Measurements from ENCODE around the gene PLCB4.
"Not testable (repeated sequence)": the region's sequence is repeated elsewhere in the genome, so short reads cannot be mapped to it uniquely, and the experiment has no call there.

The PLCB4 gene

DNA sequence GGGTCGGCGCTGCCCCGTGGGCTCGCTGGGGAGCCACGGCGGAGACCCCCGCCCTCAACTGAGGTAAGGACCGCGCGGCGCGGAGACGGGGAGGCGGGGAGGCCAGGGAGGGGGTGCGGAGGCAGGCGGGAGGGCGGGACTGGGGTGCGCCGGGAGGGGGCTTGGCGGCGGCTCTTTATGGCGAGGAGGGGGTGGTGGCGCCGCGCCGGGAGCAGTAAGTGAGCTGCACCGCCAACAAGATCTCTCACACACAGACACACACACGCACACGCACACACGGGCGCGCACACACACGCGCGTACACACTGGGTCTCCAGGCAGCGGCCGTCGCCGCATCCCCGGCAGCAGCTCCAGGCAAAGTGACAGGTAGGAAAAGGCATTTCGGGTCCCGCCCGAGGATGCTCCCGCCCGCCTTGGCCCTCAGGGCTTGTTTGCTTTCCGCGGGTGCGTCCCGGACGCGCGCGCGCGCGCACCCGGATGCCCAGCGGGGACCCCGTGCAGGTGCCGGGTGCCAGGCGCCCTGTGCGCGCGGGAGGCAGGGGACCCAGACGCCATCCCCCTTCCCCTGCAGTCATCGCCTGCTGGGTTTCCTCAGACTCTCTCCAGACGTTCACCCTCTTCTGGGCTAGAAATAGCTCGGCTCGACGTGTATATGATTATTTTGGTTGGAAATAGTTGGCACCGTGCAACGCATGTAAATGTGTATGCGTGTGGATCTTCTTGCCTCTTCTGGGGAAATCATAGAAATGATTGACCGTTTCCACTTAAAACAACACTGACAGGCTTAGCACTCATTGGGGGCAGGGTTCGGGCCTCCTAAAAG lies at the start of gene PLCB4:
Gene PLCB4, plus strand, starts transcription at position 247 of the 823 bp plus-strand sequence. CDS start 238,728 bp downstream, outside the sequence.
- no peak for DNase-seq (ENCODE audit: low read depth, low spot score)

DNA sequence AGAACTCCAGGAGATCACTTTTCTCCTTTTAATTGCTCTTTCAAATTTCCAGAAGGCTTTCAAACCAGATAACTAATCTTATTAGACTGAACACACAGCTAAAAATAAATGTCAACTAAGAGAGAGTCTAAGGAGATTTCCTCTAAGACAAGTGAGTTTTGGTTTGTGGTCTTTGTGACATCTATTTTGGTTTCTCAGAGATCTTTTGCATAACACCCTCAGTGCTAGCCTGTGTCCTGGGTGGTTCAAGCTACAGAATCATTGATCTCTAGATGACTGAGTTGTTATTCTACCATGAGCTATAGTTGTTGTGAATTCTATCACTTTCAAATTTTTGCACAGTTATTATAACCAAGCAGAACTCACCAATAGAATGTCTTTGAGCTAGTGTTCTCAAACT lies 49.1 kb upstream of the PLCB4 start:
- no peak for DNase-seq (ENCODE audit: low read depth, low spot score)

DNA sequence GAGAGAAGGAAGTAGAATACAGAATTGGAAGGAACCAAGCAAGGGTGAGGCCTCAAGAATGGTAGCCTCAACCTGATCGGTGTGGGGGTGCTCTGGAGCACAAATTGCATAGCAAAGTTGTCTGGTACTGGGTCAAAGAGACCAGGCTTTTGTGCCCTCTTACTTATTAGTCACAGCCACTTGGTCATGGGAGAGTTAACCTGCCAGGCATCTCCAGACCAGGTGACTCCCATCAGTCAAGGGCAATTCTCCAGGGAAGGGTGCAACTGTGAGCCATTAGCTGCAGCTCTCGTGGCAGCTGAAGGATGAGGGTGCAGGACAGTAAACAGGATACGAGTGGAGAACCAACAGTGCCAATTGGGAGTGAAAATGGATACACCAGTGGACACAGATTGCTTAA lies 47.7 kb upstream of the PLCB4 start:
- no peak for DNase-seq (ENCODE audit: low read depth, low spot score)

DNA sequence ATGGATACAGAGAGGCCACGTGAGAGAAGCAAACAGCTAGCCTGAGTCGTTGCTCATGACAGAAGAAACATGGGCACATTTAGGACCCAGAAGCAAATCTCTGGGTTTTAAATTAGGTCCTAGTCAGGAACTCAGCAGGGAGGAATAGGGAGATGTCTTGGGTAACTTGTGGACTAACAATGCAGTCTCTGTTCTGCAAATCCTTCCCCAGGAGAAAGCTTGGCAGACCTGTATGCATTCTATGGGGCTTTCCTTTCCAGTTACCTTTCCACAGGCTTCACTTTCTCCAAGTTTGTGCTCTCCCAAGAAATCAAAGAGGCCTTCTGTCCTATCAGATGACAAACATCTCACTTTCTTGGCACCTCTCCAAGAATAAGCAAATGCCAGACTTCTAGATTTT lies 47.2 kb upstream of the PLCB4 start:
- DNase-seq (ENCODE audit: low read depth, low spot score): peak; percentile 90

GRCh38 chr20:9022376-9022775 lies 46.5 kb upstream of the PLCB4 start:
- no peak for DNase-seq (ENCODE audit: low read depth, low spot score)

- no peak for DNase-seq (ENCODE audit: low read depth, low spot score)
Measured at GRCh38 chr20:9024606-9025005, 44.3 kb upstream of the PLCB4 start.

GRCh38 chr20:9025011-9025410 lies 43.9 kb upstream of the PLCB4 start:
- no peak for DNase-seq (ENCODE audit: low read depth, low spot score)

DNA sequence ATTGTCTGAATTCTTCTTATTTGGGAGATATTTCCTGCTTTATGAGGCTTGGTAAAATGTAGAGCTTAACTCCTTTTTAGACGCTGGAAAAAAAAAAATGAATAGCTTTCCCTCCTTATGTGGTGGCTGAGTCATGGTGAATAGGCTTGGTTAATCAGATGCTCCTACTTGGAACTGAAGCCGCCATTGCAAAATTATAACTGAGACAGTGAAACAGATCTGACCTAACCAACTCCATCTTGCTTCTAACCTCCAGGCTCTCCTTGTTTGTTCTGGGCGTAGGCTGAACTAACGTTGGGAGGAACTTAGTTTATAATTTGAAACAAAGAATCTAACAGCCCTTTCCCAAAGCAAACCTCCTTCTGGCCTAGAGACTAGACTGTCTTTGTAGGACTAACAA lies 43.2 kb upstream of the PLCB4 start:
- DNase-seq (ENCODE audit: low read depth, low spot score): no peak

DNA sequence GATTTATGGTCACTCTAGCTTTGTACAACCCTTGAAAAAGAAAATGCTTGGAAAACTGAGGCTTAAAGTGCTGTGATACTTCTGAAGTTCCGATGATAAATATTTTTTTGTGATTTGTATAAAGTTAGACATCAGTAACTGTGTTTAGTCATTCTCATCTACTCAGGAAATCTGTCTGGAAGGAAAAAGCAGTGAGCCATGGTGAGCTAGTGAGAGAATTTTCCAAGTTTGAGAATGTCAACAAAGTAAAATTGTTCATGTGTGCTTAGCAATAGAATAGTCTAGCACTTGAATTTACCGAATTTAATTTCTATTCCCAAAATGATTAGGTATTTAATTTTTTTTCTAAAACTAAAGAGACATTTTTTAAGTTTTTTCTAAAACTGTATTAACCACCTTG lies 41.3 kb upstream of the PLCB4 start:
- DNase-seq (ENCODE audit: low read depth, low spot score): no peak

DNA sequence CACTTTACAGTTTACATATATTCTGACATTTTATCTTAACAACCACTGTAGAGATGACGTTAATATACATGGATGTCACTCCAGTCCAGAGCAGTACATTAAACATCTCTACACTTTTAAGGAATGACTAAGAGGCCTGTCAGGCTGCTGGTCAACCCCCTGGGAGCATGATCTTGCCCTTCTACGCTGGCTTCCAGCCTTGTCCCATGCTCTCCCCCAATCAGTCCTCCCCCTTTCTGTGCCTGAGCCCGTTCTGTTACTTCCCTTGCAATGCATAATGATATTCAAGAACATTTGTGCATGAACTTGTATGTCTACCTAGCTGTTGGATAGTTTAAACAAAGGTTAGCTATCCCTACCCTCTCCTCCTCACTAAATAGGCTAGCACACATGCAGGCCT lies 40.5 kb upstream of the PLCB4 start:
- no peak for DNase-seq (ENCODE audit: low read depth, low spot score)

- no peak for DNase-seq (ENCODE audit: low read depth, low spot score)
Measured at GRCh38 chr20:9031991-9032390, 36.9 kb upstream of the PLCB4 start.

DNA sequence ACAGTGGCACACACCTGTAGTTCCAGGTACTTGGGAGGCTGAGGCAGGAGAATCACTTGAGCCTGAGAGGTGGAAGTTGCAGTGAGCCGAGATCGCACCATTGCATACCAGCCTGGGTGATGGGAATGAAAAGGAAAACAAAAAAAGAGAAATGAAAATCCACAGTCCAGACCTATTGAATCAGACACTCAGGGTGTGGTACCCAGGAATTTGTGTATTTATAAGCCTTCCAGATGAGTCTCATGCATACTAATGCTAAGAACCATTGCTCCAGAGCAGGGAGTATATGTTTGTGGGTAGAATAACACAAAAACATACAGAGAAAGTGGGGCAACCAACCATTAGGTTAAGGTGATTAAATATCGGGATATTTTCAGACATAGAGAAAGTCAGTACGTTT lies 36.1 kb upstream of the PLCB4 start:
- DNase-seq (ENCODE audit: low read depth, low spot score): no peak

- DNase-seq (ENCODE audit: low read depth, low spot score): no peak
Measured at GRCh38 chr20:9035126-9035525, 33.8 kb upstream of the PLCB4 start.

GRCh38 chr20:9036593-9036992 lies 32.3 kb upstream of the PLCB4 start:
- no peak for DNase-seq (ENCODE audit: low read depth, low spot score)

DNA sequence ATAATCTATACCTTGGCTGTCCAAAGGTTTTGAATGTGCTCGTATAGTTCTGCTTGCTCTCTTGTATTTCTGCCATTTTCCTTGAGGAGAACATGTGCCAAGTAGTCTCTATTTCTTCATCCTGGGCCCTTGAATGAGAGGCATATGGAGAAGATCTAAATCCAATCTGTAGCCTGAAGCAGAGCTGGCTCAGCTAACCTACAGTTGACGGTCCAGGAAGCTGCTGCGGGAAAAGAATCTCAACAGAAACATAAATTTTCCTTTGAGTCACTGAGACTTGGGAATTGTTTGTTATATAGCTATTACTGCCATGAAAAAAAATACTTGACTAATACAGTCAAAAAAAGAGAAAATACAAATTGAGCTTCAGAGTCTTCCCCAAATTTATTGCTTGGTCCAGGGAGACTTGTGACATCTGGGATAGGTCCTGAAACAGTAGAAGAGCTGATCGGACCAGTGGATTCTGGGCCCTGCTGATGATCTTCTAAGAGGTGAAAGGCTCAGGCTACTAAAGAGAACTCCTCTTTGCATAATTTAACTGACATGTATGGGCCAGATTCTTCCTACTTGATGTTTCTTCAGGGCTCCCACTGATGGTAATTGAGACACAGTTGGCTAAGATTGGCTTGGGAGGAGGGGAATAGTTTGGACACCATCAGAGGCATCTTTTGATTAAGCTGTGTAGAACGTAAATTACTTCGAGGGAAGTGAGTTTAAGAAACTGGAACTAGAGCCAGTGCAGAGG lies 29.9 kb upstream of the PLCB4 start:
- no peak for DNase-seq (ENCODE audit: low read depth, low spot score)

- no peak for DNase-seq (ENCODE audit: low read depth, low spot score)
Measured at GRCh38 chr20:9040863-9041524, 27.9 kb upstream of the PLCB4 start.

DNA sequence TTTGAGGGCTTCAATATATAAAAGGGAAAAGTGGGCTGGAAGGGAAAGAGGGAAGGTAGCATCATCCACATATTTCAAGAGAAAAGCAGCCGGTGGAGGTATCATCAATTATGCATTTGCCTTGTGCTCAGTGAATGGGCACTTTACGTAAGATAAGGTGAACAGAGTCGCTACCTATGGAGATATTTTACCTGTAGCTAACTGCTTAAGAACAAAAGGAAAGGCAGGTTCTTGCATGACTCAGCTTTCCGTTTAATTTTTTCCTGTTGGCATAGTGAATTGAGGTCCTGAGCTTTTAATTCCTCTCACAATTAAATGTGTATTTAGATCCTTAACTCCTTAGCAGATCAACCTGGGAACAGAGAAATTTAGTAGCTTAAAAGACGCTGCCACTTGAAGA lies 25.5 kb upstream of the PLCB4 start:
- no peak for DNase-seq (ENCODE audit: low read depth, low spot score)

DNA sequence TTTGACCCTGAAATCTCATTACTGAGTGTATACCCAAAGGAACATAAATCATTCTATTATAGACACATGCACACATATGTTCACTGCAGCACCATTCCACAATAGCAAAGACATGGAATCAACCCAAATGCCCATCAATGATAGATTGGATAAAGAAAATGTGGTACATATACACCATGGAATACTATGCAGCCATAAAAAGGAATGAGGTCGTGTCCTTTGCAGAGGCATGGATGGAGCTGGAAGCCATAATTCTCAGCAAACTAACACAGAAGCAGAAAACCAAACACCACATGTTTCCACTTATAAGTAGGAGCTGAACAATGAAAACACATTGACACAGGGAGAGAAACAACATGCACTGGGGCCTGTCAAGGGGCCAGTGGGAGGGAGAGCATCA lies 21.0 kb upstream of the PLCB4 start:
- not testable (repeated sequence) for DNase-seq (ENCODE audit: low read depth, low spot score)

- DNase-seq (ENCODE audit: low read depth, low spot score): no peak
Measured at GRCh38 chr20:9051508-9051907, 17.4 kb upstream of the PLCB4 start.

DNA sequence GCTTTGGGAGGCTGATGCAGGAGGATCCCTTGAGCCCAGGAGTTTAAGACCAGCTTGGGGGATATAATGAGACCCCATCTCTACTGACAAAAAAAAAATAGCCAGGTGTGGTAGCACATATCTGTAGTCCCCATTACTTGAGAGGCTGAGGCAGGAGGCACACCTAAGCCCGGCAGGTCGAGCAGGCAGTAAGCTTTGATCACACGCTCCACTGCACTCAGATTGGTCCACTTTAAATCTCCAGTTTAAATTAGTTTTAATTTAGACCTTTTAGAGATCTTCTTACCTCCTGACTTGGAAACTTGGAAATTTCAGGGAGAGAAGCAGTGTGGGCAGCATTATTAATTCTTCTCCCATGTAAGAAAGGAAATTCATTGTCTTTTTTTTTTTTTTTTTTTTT lies 16.8 kb upstream of the PLCB4 start:
- no peak for DNase-seq (ENCODE audit: low read depth, low spot score)

DNA sequence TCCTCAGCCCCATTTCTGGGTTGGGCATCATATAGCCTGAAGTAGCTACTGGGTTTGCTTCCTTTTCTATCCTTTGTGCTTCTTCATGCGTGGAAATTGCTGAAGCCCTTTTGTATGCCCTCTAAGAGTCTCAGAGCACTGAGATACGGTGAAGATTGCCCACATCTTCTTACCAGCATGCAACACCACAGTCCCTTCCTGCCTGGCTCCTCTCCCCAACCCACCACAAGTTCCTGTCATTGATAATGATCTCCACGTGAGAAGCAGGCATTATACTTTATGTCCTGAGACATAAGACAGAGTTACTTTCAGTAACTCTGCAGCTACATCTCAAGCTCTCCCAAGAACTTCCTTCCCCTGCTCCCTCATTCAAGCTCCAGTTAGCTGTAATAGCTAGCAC lies 15.8 kb upstream of the PLCB4 start:
- DNase-seq (ENCODE audit: low read depth, low spot score): no peak

DNA sequence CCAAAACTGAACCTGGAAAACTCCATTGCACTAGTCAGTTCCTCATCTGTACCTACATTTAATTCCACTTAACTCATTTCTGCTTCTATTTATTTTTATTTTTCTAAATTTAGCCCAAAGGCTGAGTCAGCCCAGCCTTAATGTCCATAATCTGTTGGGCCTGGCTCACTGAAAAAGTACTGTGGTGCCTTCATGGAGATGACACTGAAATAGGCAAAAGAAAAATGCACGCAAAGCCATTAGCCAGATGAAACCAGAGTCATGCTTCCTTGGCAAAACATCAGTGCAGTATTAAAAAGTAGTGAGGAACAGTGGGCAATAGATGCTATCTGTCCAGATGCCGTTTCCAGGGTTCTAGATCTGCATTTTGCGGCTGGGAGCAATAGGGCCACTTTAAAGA lies 14.7 kb upstream of the PLCB4 start:
- no peak for DNase-seq (ENCODE audit: low read depth, low spot score)

- no peak for DNase-seq (ENCODE audit: low read depth, low spot score)
Measured at GRCh38 chr20:9059931-9060330, 9.0 kb upstream of the PLCB4 start.
